ENCODE data around the gene RABGAP1L. TPM values are rescaled to one million over a fixed set of nuclear protein-coding genes. Genes with fewer than 3 reads are reported as not detected.
"Not testable (repeated sequence)": the region's sequence is repeated elsewhere in the genome, so short reads cannot be mapped to it uniquely, and the experiment has no call there.

RABGAP1L gene
- total and polyA plus RNA-seq, 2 of the 8 experiments (the other 6 are each of a cell fraction or from before 2014, with no cell fraction given): 33.3 to 156 TPM

- H2BK5ac ChIP-seq (ENCODE audit: low read depth, low read length); H4K91ac ChIP-seq (replicated peaks; ENCODE audit: insufficient read length, low read length); H3K27ac ChIP-seq (ENCODE audit: low read depth, low read length); H3K23ac ChIP-seq (ENCODE audit: insufficient read length); H2AFZ ChIP-seq (ENCODE audit: low read length); H2AK5ac ChIP-seq (ENCODE audit: low read depth, low read length); H4K5ac ChIP-seq (ENCODE audit: insufficient read length, low read depth, low read length); H2BK12ac ChIP-seq (ENCODE audit: low read depth, low read length); H3K56ac ChIP-seq (replicated peaks; ENCODE audit: insufficient read length, low read depth, low read length); H3K14ac ChIP-seq (ENCODE audit: insufficient read length); H2BK15ac ChIP-seq (ENCODE audit: low read length); CTCF ChIA-PET (ENCODE audit: partially characterized antibody); H3K18ac ChIP-seq (ENCODE audit: extremely low read depth, low read length); H3K27me3 ChIP-seq (replicated peaks in 1 of 4; ENCODE audit: control insufficient read depth in 3 of 4, extremely low read depth in 1 of 4, insufficient read depth in 3 of 4, low read length in 3 of 4); H3K9me3 ChIP-seq (ENCODE audit: insufficient read depth in 2 of 2, low read depth in 1 of 2, low read length in 1 of 2); H4K8ac ChIP-seq (ENCODE audit: extremely low read depth, insufficient read depth, low read length); H2BK120ac ChIP-seq (replicated peaks; ENCODE audit: low read depth, low read length); DNase-seq (ENCODE audit: low read depth in 1 of 2, low spot score in 2 of 2); H3K23me2 ChIP-seq (ENCODE audit: low read depth, low read length); H3K79me1 ChIP-seq (ENCODE audit: low read depth, low read length); H3K4ac ChIP-seq (replicated peaks; ENCODE audit: insufficient read length, low read depth, low read length); H2BK20ac ChIP-seq (ENCODE audit: low read length); H4K20me1 ChIP-seq (replicated peaks in 1 of 2; ENCODE audit: control insufficient read depth in 1 of 2, insufficient read depth in 2 of 2, low read length in 2 of 2); H3K36me3 ChIP-seq (ENCODE audit: control insufficient read depth in 2 of 4, insufficient read depth in 4 of 4, low read length in 3 of 4); H3K79me2 ChIP-seq (ENCODE audit: control insufficient read depth in 1 of 2, insufficient read depth in 2 of 2, low read length in 2 of 2); H3K4me1 ChIP-seq (replicated peaks in 1 of 4; ENCODE audit: control insufficient read depth in 3 of 4, insufficient read depth in 4 of 4, low read length in 3 of 4); H3K9ac ChIP-seq (replicated peaks in 1 of 4; ENCODE audit: extremely low read depth in 1 of 4, low read depth in 3 of 4, low read length in 3 of 4); FAIRE-seq: not testable (repeated sequence)
- WGBS, 2 experiments (ENCODE audit: extremely low coverage in 1 of 2, insufficient coverage in 1 of 2, insufficient read length in 1 of 2, insufficient replicate concordance in 2 of 2, low coverage in 1 of 2, low lambda C conversion rate in 2 of 2, missing lambda C conversion rate in 1 of 2): 83% methylated on average over 7 of the region's 36 CpGs; no CpG with 5 or more reads in 1 of the 2 experiments
- Histone ChIP-seq H3K4me3 (ENCODE audit: extremely low read depth in 1 of 4, insufficient read depth in 2 of 4, low read depth in 3 of 4, low read length in 4 of 4) (peak overlapping the region in 1 of 4 experiments; percentile 31; a peak in 1 of 8 replicates), H3K4me2 (ENCODE audit: insufficient read depth in 1 of 2, low read depth in 2 of 2, low read length in 2 of 2) (0 out of 4 replicates have a peak overlapping the region, but pooled peaks of 1 of the 2 experiments have one; percentile 7)
- POLR2A ChIA-PET (ENCODE audit: partially characterized antibody): interaction anchor here (0.9 to 1.0 kb wide), 2 partner anchors 23 to 151 kb away, joined by 3 to 5 read pairs; partner anchors contain the start of gene CACYBP
Observed at GRCh38 chr1:174848593-174849560, 689.6 kb downstream of the RABGAP1L start.

Data from H1 (cell line).